ENCODE data around the gene SMYD3.

The SMYD3 gene

GRCh38 chr1:246517391-246517790, 10.3 kb upstream of the SMYD3 start:
- no peak overlapping the region for H3K9ac ChIP-seq (ENCODE audit: low read length in 5 of 5)
- H3K4me3 ChIP-seq (ENCODE audit: low read depth in 1 of 5, low read length in 5 of 5) = no peak overlapping the region
- peaks cover 0 to 36% (median 33%) of the 10 kb centered on the region in 5 donors for H3K9me3 ChIP-seq (ENCODE audit: control insufficient read depth in 5 of 5, low read length in 5 of 5)
- no peaks in the 10 kb centered on the region for H3K4me1 ChIP-seq (ENCODE audit: control insufficient read depth in 5 of 5, insufficient read depth in 5 of 5, low read length in 5 of 5)
- peaks cover 0 to 3% (median 0%) of the 10 kb centered on the region in 5 donors for H3K27me3 ChIP-seq (ENCODE audit: control insufficient read depth in 5 of 5, insufficient read depth in 4 of 5, low read length in 5 of 5)
- H3K36me3 ChIP-seq (ENCODE audit: control insufficient read depth in 5 of 5, insufficient read depth in 5 of 5, low read length in 5 of 5) = no peaks in the 10 kb centered on the region
- H3K27ac ChIP-seq (ENCODE audit: low read depth, low read length) = no peak overlapping the region

DNA sequence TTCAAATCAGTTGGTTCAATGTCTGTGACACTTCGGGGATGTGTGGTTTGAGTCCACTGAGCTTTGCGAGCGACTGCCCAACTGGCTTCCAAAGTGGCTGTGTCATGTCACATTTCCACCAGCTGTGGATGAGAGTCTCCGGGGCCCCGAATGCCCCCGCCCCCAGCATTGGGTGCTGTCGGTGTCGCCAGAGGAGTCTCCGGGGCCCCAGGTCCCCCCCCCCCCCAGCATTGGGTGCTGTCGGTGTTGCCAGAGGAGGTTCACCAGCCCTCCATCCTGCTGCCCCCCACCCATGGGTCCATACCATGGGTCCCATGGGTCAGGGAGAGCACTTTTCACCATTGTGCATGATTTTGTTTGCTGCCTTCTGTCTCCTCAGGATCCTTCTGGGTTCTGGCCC, 9.0 kb upstream of the SMYD3 start:
- H3K36me3 ChIP-seq (ENCODE audit: control insufficient read depth in 5 of 5, insufficient read depth in 5 of 5, low read length in 5 of 5) = no peaks in the 10 kb centered on the region
- H3K27ac ChIP-seq (ENCODE audit: low read depth, low read length) = no peak overlapping the region
- H3K4me3 ChIP-seq (ENCODE audit: low read depth in 1 of 5, low read length in 5 of 5) = peak overlapping the region in 2 of 5 donors; percentile 10 to 38
- H3K27me3 ChIP-seq (ENCODE audit: control insufficient read depth in 5 of 5, insufficient read depth in 4 of 5, low read length in 5 of 5) = no peaks in the 10 kb centered on the region
- H3K9ac ChIP-seq (ENCODE audit: low read length in 5 of 5) = no peak overlapping the region
- H3K4me1 ChIP-seq (ENCODE audit: control insufficient read depth in 5 of 5, insufficient read depth in 5 of 5, low read length in 5 of 5) = no peaks in the 10 kb centered on the region
- H3K9me3 ChIP-seq (ENCODE audit: control insufficient read depth in 5 of 5, low read length in 5 of 5) = peaks cover 0 to 36% (median 33%) of the 10 kb centered on the region in 5 donors

DNA sequence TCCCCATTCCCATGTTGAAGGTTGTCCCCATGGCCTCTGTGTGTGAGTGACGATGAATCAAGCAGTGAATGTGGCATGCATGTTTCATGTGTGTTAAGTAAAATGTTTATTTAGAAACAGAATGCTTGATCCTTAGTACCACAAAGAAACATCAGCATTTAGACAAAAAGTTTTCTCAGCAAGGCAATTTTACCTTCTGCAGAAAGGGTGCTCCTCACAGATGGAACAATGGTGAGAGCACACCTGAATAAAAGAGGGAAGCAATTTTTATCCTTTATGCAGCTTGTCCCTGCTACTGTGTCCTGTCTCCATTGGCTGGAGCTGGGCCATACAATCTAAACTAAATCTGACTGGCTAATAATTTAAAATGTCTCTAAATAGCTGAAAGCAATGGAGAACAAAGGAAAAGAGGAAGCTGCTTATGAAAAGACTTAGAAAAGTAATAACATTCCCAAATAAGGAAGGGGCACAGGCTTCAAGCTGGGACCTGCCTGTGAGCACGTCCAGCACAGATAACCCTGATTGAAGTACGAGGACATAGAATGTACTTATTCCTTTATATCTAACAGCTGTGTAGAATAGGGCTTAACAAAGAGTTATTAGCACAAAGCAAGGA, 8.4 kb upstream of the SMYD3 start:
- no peak overlapping the region for H3K9ac ChIP-seq (ENCODE audit: low read length in 5 of 5)
- H3K27ac ChIP-seq (ENCODE audit: low read depth, low read length) = no peak overlapping the region
- H3K36me3 ChIP-seq (ENCODE audit: control insufficient read depth in 5 of 5, insufficient read depth in 5 of 5, low read length in 5 of 5) = no peaks in the 10 kb centered on the region
- peaks cover 0 to 36% (median 33%) of the 10 kb centered on the region in 5 donors for H3K9me3 ChIP-seq (ENCODE audit: control insufficient read depth in 5 of 5, low read length in 5 of 5)
- H3K27me3 ChIP-seq (ENCODE audit: control insufficient read depth in 5 of 5, insufficient read depth in 4 of 5, low read length in 5 of 5) = no peaks in the 10 kb centered on the region
- H3K4me1 ChIP-seq (ENCODE audit: control insufficient read depth in 5 of 5, insufficient read depth in 5 of 5, low read length in 5 of 5) = no peaks in the 10 kb centered on the region
- no peak overlapping the region for H3K4me3 ChIP-seq (ENCODE audit: low read depth in 1 of 5, low read length in 5 of 5)

DNA sequence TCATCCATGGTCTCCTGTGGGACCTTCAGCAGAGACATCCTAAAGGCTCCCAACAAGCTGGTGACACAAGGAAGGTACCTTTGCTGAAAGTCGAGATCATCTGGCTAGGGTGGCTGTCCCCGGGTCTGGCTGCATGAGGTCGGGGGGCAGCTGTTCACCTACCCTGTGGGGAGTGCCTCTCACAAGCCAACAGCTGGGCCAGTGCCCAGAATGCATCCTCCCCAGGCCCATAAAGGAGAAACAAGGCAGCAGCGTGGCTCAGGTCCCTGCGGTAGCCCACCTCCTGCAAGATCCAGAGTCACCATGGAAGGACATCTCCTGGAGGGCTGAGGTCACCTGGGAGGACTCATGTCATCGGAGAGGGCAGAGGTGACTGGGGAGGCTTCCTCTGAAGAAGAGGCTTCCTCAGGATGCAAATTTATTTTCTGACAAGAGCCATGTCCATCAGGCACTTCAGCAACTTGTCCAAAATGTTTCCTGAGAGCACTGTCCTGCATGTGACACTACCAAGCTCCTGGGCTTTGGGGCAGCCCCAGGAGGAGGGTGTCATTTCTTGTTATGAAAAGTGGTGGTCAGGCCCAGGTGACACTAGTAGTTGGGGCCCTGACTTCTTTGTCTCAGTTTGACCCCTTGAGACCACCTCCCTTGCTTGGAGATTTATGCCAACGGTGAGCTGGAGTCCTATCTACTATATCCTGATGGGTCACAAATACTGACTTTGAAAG, 6.7 kb upstream of the SMYD3 start:
- no peak overlapping the region for H3K27ac ChIP-seq (ENCODE audit: low read depth, low read length)
- H3K4me3 ChIP-seq (ENCODE audit: low read depth in 1 of 5, low read length in 5 of 5) = peak overlapping the region in 1 of 5 donors; percentile 7
- H3K27me3 ChIP-seq (ENCODE audit: control insufficient read depth in 5 of 5, insufficient read depth in 4 of 5, low read length in 5 of 5) = no peaks in the 10 kb centered on the region
- no peaks in the 10 kb centered on the region for H3K4me1 ChIP-seq (ENCODE audit: control insufficient read depth in 5 of 5, insufficient read depth in 5 of 5, low read length in 5 of 5)
- peaks cover 0 to 36% (median 33%) of the 10 kb centered on the region in 5 donors for H3K9me3 ChIP-seq (ENCODE audit: control insufficient read depth in 5 of 5, low read length in 5 of 5)
- no peak overlapping the region for H3K9ac ChIP-seq (ENCODE audit: low read length in 5 of 5)
- no peaks in the 10 kb centered on the region for H3K36me3 ChIP-seq (ENCODE audit: control insufficient read depth in 5 of 5, insufficient read depth in 5 of 5, low read length in 5 of 5)

DNA sequence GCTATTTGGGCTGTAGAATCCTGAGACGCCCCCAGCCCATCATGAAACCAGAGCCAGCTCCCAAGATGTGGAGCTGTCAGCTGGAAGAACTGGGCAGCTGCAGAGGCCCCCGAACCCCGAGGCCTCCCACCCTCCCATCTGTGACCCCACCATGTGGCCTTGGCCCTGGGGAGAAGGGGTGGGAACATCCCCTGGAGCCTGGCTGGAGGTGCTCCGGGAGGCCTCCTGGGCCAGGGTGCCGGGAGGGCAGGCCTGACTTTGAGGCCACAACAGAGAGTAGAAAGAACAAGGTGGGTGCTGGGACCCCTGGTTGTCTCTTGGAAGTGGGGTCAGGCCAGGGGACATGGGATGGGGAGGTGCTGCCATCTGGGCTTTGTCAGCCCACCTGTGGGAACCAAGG, 6.0 kb upstream of the SMYD3 start:
- Histone ChIP-seq H3K27ac (ENCODE audit: low read depth, low read length) (no peak overlapping the region), H3K4me3 (ENCODE audit: low read depth in 1 of 5, low read length in 5 of 5) (no peak overlapping the region), H3K9me3 (ENCODE audit: control insufficient read depth in 5 of 5, low read length in 5 of 5) (peaks cover 0 to 36% (median 33%) of the 10 kb centered on the region in 5 donors), H3K9ac (ENCODE audit: low read length in 5 of 5) (no peak overlapping the region), H3K4me1 (ENCODE audit: control insufficient read depth in 5 of 5, insufficient read depth in 5 of 5, low read length in 5 of 5) (no peaks in the 10 kb centered on the region), H3K27me3 (ENCODE audit: control insufficient read depth in 5 of 5, insufficient read depth in 4 of 5, low read length in 5 of 5) (no peaks in the 10 kb centered on the region), H3K36me3 (ENCODE audit: control insufficient read depth in 5 of 5, insufficient read depth in 5 of 5, low read length in 5 of 5) (no peaks in the 10 kb centered on the region)

GRCh38 chr1:246512635-246513034, 5.6 kb upstream of the SMYD3 start:
- Histone ChIP-seq H3K4me1 (ENCODE audit: control insufficient read depth in 5 of 5, insufficient read depth in 5 of 5, low read length in 5 of 5) (peaks cover 0 to 2% (median under 1%) of the 10 kb centered on the region in 5 donors), H3K4me3 (ENCODE audit: low read depth in 1 of 5, low read length in 5 of 5) (no peak overlapping the region), H3K9ac (ENCODE audit: low read length in 5 of 5) (no peak overlapping the region), H3K27me3 (ENCODE audit: control insufficient read depth in 5 of 5, insufficient read depth in 4 of 5, low read length in 5 of 5) (no peaks in the 10 kb centered on the region), H3K9me3 (ENCODE audit: control insufficient read depth in 5 of 5, low read length in 5 of 5) (peaks cover 0 to 36% (median 33%) of the 10 kb centered on the region in 5 donors), H3K36me3 (ENCODE audit: control insufficient read depth in 5 of 5, insufficient read depth in 5 of 5, low read length in 5 of 5) (no peaks in the 10 kb centered on the region), H3K27ac (ENCODE audit: low read depth, low read length) (no peak overlapping the region)

DNA sequence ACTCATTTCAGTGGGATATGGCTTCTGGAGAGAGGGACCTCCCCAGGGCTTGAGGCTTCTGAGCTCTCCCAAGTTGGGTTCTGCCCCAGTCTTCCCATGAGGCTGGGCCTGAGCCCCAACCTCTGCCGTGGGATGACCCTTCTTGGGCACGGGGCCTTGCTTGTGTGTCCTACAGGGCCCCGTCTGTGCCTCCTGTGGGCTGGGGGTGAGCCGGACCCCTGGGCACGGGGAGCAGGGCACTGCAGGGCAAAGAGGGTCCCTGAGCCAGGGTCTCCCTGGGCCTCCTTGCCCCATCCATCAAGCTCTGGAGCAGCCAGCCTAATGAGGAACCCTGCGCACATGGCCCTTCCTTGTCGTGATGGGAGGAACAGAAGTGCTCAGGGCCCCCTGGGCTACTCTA, 5.2 kb upstream of the SMYD3 start:
- H3K9ac ChIP-seq (ENCODE audit: low read length in 5 of 5) = no peak overlapping the region
- H3K4me1 ChIP-seq (ENCODE audit: control insufficient read depth in 5 of 5, insufficient read depth in 5 of 5, low read length in 5 of 5) = peaks cover 0 to 6% (median 4%) of the 10 kb centered on the region in 5 donors
- H3K9me3 ChIP-seq (ENCODE audit: control insufficient read depth in 5 of 5, low read length in 5 of 5) = peaks cover 0 to 36% (median 32%) of the 10 kb centered on the region in 5 donors
- no peak overlapping the region for H3K27ac ChIP-seq (ENCODE audit: low read depth, low read length)
- H3K27me3 ChIP-seq (ENCODE audit: control insufficient read depth in 5 of 5, insufficient read depth in 4 of 5, low read length in 5 of 5) = no peaks in the 10 kb centered on the region
- no peaks in the 10 kb centered on the region for H3K36me3 ChIP-seq (ENCODE audit: control insufficient read depth in 5 of 5, insufficient read depth in 5 of 5, low read length in 5 of 5)
- H3K4me3 ChIP-seq (ENCODE audit: low read depth in 1 of 5, low read length in 5 of 5) = no peak overlapping the region

GRCh38 chr1:246511203-246511602, 4.1 kb upstream of the SMYD3 start:
- H3K4me1 ChIP-seq (ENCODE audit: control insufficient read depth in 5 of 5, insufficient read depth in 5 of 5, low read length in 5 of 5) = peaks cover 0 to 12% (median 9%) of the 10 kb centered on the region in 5 donors
- no peak overlapping the region for H3K27ac ChIP-seq (ENCODE audit: low read depth, low read length)
- no peak overlapping the region for H3K4me3 ChIP-seq (ENCODE audit: low read depth in 1 of 5, low read length in 5 of 5)
- peaks cover 0 to 26% (median 25%) of the 10 kb centered on the region in 5 donors for H3K9me3 ChIP-seq (ENCODE audit: control insufficient read depth in 5 of 5, low read length in 5 of 5)
- no peaks in the 10 kb centered on the region for H3K36me3 ChIP-seq (ENCODE audit: control insufficient read depth in 5 of 5, insufficient read depth in 5 of 5, low read length in 5 of 5)
- H3K9ac ChIP-seq (ENCODE audit: low read length in 5 of 5) = no peak overlapping the region
- no peaks in the 10 kb centered on the region for H3K27me3 ChIP-seq (ENCODE audit: control insufficient read depth in 5 of 5, insufficient read depth in 4 of 5, low read length in 5 of 5)

DNA sequence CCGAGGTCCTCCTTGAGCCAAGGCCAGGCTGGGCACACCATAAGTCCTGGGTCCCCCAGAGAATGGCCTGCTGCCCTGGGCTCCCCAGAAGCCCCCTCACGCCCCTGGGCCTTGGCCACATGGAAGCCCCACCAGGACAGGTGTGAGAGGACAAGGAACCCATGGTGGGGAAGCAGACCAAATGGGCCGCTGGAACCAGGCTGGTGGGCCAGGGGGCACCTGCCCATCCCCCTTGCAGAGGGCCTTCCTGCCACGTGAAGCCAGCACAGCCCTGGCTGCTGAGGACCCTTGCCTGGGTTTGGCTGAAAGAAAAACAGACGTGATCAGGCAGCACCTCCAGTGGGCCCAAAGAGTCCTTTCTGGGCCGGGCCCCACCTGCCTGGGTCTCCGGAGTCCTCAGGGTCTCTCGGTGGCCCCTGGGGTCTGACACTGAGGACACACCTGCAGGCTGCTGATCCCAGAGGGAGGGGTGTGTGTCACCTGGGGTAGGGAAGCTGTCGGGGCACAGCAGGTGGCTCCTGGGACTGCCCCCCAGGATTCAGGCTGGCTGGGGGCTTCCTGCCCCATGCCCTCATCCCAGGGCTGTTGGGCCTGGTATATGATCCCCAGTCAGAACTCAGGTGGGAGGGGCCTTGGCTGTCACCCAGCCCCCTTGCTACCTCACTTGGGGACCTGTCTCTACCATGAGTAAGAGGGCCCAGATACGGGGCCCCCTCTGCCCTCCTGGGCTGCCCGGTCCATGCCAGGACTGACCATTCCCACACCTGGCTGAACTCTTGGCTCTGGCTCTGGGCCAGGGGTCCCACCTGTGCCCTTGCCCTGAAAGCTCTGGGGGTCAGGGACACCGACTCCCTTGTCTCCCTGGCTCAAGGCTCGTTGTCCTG, 3.3 kb upstream of the SMYD3 start:
- Histone ChIP-seq H3K27me3 (ENCODE audit: control insufficient read depth in 5 of 5, insufficient read depth in 4 of 5, low read length in 5 of 5) (no peaks in the 10 kb centered on the region), H3K36me3 (ENCODE audit: control insufficient read depth in 5 of 5, insufficient read depth in 5 of 5, low read length in 5 of 5) (no peaks in the 10 kb centered on the region), H3K4me3 (ENCODE audit: low read depth in 1 of 5, low read length in 5 of 5) (no peak overlapping the region), H3K27ac (ENCODE audit: low read depth, low read length) (no peak overlapping the region), H3K4me1 (ENCODE audit: control insufficient read depth in 5 of 5, insufficient read depth in 5 of 5, low read length in 5 of 5) (peaks cover 0 to 16% (median 12%) of the 10 kb centered on the region in 5 donors), H3K9ac (ENCODE audit: low read length in 5 of 5) (no peak overlapping the region), H3K9me3 (ENCODE audit: control insufficient read depth in 5 of 5, low read length in 5 of 5) (peaks cover 0 to 21% (median 17%) of the 10 kb centered on the region in 5 donors)
